Omental fat pad (tissue), 4 donors: ENCODE data around the gene NR3C2. TPM values are rescaled to one million over a fixed set of nuclear protein-coding genes. Genes with fewer than 3 reads are reported as not detected.
"Not testable (repeated sequence)": the region's sequence is repeated elsewhere in the genome, so short reads cannot be mapped to it uniquely, and the experiment has no call there.

Experiments used
- ATAC-seq: fragments of 150-250 bp; one replicate; pipeline ENCODE4 v1.9.1; 2016; ENCODE audit warnings: mild to moderate bottlenecking, moderate library complexity; ENCODE audit not compliant: low FRiP score
- DNase-seq: peaks from one replicate; pipeline ENCODE4 v3.0.0-alpha.2; 2019; ENCODE audit warnings: low spot score
- CTCF ChIP-seq, 3 donors: fragments of 450-650 bp; IDR thresholded peaks; one replicate each; pipeline ENCODE4 v1.5.1; 2016 to 2017; ENCODE audit warnings: antibody characterized with exemption in 3 of 3, mild to moderate bottlenecking in 3 of 3, moderate library complexity in 2 of 3
- total RNA-seq, 4 donors: library from RNA; depleted of rRNA; stranded (reverse); fragments of >200 nt; gene quantifications; one replicate each; pipeline ENCODE4 v1.1.0, GENCODE V29; 2016

NR3C2 gene
- total RNA-seq, 4 donors from 2014 or later, result 7.4 to 28.1 (median 12.1) TPM

- no peak for DNase-seq
- ATAC-seq, result no peak
- TF ChIP-seq CTCF (IDR thresholded peaks at IDR 0.05), result no peak
Observed at GRCh38 chr4:148143174-148143573, 299.0 kb downstream of the NR3C2 start.

GRCh38 chr4:148141501-148141900, 300.7 kb downstream of the NR3C2 start:
- DNase-seq (no peak), ATAC-seq (no peak)
- TF ChIP-seq CTCF (IDR thresholded peaks at IDR 0.05), result no peak

DNA sequence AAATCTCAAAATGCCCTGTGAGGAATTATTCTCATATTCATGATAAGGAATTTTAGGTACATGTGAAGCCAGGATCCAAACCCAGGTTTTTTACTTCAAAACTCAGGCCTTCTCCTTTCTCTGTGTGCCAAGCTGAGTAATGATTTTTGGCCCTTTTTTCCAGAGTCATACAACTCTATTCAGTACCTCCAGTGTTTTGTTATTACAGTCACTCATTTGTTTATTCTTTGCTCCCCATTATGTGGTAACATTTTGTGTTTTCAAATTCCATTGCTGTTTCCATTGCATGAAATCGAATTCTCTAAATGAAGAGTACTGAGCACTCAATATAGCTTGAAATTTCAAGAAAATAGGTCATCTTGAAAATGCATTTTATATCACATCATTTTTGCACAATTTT, 315.4 kb downstream of the NR3C2 start:
- TF ChIP-seq CTCF (IDR thresholded peaks at IDR 0.05), result no peak
- no peak for ATAC-seq
- no peak for DNase-seq

GRCh38 chr4:148124512-148124911, 317.7 kb downstream of the NR3C2 start:
- no peak for TF ChIP-seq CTCF (IDR thresholded peaks at IDR 0.05)
- DNase-seq (no peak), ATAC-seq (no peak)

- not testable (repeated sequence) for ATAC-seq
Observed at GRCh38 chr4:148123161-148123560, 319.1 kb downstream of the NR3C2 start.

DNA sequence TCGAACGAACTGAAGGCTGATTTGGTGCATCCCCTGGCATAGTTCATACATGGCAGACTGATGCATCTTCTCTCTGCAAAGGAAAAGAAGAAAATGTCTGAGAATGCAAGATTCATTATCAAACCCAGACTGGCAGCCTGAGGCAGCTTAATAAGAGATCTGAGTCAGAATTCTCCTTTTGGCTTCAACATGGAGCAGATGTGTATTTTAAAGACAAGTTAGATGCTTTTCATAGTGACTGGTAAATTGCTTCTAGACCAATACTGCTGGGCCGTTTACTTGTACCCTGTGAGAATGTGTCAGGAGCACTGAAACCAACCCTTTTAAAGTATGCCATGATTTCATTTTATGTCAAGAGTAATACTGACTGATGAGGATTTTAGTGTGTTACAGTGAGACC, 322.0 kb downstream of the NR3C2 start:
- ATAC-seq (no peak), DNase-seq (no peak)
- TF ChIP-seq CTCF (IDR thresholded peaks at IDR 0.05), result no peak

More at GRCh38 chr4:148123161-148123560, 319.1 kb downstream of the NR3C2 start:
- not testable (repeated sequence) for DNase-seq

DNA sequence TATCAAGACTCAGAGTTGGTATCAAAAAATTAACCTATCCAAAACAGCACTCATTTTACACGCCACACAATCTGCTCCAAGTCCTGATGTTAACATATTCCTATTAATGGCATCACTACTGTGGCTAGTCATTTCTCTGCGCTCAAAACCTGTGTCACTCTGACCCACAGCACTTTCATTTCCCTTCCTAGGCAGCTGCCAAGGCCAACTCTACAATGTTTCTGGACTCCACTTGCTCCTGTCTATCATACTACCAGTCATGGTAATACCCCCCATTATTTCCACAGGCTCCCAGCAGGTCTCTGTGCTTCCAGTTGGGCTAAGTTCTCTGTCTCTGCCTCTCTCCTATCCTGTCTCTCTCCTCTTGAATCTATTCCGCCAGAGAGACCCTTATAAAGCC, 323.6 kb downstream of the NR3C2 start:
- ATAC-seq (no peak), DNase-seq (no peak)
- TF ChIP-seq CTCF (IDR thresholded peaks at IDR 0.05), result no peak

DNA sequence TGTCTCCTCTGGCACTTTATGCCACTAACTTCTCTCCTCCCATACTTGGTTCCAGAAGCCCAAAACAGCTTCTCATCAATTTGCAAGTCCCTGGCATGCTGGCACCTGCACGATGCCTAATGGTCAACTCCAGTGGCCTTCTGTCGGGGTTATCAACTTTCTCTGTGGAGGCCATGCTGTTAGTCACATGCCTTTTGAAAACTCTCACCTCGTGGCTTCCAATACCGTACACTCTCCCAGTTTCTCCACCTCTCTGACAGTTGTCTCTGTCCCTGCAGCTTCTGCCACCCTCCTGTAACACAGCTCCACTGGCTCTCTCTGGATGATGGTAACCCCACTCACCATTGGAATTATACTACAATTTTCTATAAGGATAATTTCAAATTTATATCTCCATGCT, 324.0 kb downstream of the NR3C2 start:
- DNase-seq (no peak), ATAC-seq (no peak)
- no peak for TF ChIP-seq CTCF (IDR thresholded peaks at IDR 0.05)
